Osteocyte (in vitro differentiated cells): ENCODE results near the gene PIGO. TPM values are rescaled to one million over a fixed set of nuclear protein-coding genes. Genes with fewer than 3 reads are reported as not detected.

Source experiments
- DNase-seq: peaks from one replicate; pipeline ENCODE4 v3.0.0; 2021; ENCODE audit warnings: mixed read lengths; ENCODE audit not compliant: unreplicated experiment; ENCODE audit errors: extremely low spot score
- H3K27ac Mint-ChIP-seq: one replicate; pipeline ENCODE4 v1.8.0; 2021; ENCODE audit warnings: mild to moderate bottlenecking, mixed read lengths; ENCODE audit not compliant: unreplicated experiment
- H3K27me3 Mint-ChIP-seq: one replicate; pipeline ENCODE4 v1.8.0; 2021; ENCODE audit warnings: mixed read lengths; ENCODE audit not compliant: unreplicated experiment
- H3K36me3 Mint-ChIP-seq: one replicate; pipeline ENCODE4 v1.8.0; 2021; ENCODE audit warnings: mixed read lengths; ENCODE audit not compliant: unreplicated experiment
- H3K4me1 Mint-ChIP-seq: one replicate; pipeline ENCODE4 v1.8.0; 2021; ENCODE audit warnings: mixed read lengths; ENCODE audit not compliant: unreplicated experiment
- H3K4me3 Mint-ChIP-seq: one replicate; pipeline ENCODE4 v1.8.0; 2021; ENCODE audit warnings: mild to moderate bottlenecking, moderate library complexity, mixed read lengths; ENCODE audit not compliant: unreplicated experiment
- H3K9me3 Mint-ChIP-seq: one replicate; pipeline ENCODE4 v1.8.0; 2021; ENCODE audit warnings: mixed read lengths; ENCODE audit not compliant: unreplicated experiment
- total RNA-seq: library from RNA; stranded (reverse); gene quantifications from 2 replicates; pipeline ENCODE4 v1.2.1, GENCODE V29; 2021
- TF ChIP-seq, protein P1 (sequence below): fragments of 200-600 bp; sonication (generic); IDR thresholded peaks from 2 replicates; pipeline ENCODE4 v1.5.0; 2021; ENCODE audit warnings: antibody characterized with exemption, mild to moderate bottlenecking, moderate library complexity

PIGO gene
- total RNA-seq, 1 donor from 2014 or later = 33.9 TPM

DNA sequence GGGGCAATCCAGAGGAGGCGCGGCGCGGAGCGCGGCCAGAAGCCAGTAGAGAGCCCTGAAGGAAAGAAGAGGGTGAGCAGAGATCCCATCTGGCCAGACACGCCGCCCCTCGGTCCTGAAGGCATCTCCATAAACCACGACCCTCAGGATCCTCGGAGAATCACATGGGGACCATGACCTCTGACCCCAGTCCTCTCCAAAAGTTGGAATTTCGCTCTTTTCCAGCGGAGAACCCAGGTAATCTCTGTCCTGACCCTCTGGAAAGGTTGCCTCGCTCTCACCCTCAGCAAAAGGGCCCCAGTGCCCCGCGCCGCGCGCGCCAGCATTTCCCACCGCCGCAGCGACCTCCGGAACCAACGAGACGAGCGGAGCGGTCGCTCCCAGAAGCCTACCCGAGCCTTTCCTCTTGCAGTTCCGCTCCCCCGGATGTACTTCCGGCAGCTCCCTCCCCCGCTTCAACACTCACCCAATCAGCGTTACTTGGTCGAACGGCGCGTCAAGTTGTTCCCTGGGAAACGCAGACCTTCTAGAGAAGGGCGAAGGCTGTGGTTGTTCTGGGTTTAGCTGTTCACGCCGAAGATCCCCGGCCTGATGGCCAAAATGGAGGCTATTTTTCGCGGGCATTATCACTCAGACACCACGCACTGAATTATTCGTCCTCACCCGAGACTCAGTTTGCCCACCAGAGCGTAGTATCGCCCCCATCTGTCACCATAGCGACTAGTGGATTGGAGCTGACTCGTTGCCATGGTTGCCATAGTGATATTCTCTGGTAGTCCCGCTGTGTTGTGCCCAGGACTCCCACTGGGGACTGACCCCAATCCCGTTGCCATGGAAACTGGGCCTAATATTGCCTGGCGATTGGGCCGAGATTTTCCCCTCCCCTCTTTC lies 6.6 kb upstream of the PIGO start, which contains the start of gene STOML2:
Gene STOML2, minus strand, starts transcription at position 363 of the 891 bp plus-strand sequence. Its CDS starts 37 bp downstream, at position 326.
- H3K27ac Mint-ChIP-seq = peak within 1 kb of the TSS; percentile 99
- H3K36me3 Mint-ChIP-seq = peaks cover 40% of the 10 kb centered on the region
- TF ChIP-seq, protein P1, sequence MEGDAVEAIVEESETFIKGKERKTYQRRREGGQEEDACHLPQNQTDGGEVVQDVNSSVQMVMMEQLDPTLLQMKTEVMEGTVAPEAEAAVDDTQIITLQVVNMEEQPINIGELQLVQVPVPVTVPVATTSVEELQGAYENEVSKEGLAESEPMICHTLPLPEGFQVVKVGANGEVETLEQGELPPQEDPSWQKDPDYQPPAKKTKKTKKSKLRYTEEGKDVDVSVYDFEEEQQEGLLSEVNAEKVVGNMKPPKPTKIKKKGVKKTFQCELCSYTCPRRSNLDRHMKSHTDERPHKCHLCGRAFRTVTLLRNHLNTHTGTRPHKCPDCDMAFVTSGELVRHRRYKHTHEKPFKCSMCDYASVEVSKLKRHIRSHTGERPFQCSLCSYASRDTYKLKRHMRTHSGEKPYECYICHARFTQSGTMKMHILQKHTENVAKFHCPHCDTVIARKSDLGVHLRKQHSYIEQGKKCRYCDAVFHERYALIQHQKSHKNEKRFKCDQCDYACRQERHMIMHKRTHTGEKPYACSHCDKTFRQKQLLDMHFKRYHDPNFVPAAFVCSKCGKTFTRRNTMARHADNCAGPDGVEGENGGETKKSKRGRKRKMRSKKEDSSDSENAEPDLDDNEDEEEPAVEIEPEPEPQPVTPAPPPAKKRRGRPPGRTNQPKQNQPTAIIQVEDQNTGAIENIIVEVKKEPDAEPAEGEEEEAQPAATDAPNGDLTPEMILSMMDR = no peak
- H3K9me3 Mint-ChIP-seq = no peaks in the 10 kb centered on the region
- DNase-seq = peak; percentile 97
- peak within 1 kb of the TSS; percentile 96 for H3K4me3 Mint-ChIP-seq
- H3K4me1 Mint-ChIP-seq = peaks cover 23% of the 10 kb centered on the region
- no peaks in the 10 kb centered on the region for H3K27me3 Mint-ChIP-seq

- H3K9me3 Mint-ChIP-seq = no peaks in the 10 kb centered on the region
- TF ChIP-seq, protein P1 = no peak
- peaks cover 40% of the 10 kb centered on the region for H3K36me3 Mint-ChIP-seq
- peak overlapping the region; percentile 99 for H3K27ac Mint-ChIP-seq
- peak overlapping the region; percentile 96 for H3K4me3 Mint-ChIP-seq
- peaks cover 23% of the 10 kb centered on the region for H3K4me1 Mint-ChIP-seq
- DNase-seq = no peak
- H3K27me3 Mint-ChIP-seq = no peaks in the 10 kb centered on the region
These were observed 6.0 kb upstream of the PIGO start for GRCh38 chr9:35102465-35102768.

- Mint-ChIP-seq H3K27me3 (no peaks in the 10 kb centered on the region), H3K9me3 (no peaks in the 10 kb centered on the region), H3K27ac (no peak overlapping the region), H3K4me1 (peaks cover 19% of the 10 kb centered on the region), H3K36me3 (peaks cover 19% of the 10 kb centered on the region), H3K4me3 (no peak overlapping the region)
- DNase-seq = no peak
- TF ChIP-seq, protein P1 = no peak
These were observed 1.2 kb upstream of the PIGO start for GRCh38 chr9:35097573-35097972.

GRCh38 chr9:35091536-35091935 lies 4.9 kb downstream of the PIGO start:
- H3K27me3 Mint-ChIP-seq = no peaks in the 10 kb centered on the region
- H3K36me3 Mint-ChIP-seq = peaks cover 17% of the 10 kb centered on the region
- peaks cover 10% of the 10 kb centered on the region for H3K4me1 Mint-ChIP-seq
- no peak for DNase-seq
- no peak overlapping the region for H3K4me3 Mint-ChIP-seq
- no peak overlapping the region for H3K27ac Mint-ChIP-seq
- no peaks in the 10 kb centered on the region for H3K9me3 Mint-ChIP-seq
- TF ChIP-seq, protein P1 = no peak

GRCh38 chr9:35089434-35089833 lies 7.0 kb downstream of the PIGO start:
- no peak for DNase-seq
- no peak overlapping the region for H3K27ac Mint-ChIP-seq
- H3K4me1 Mint-ChIP-seq = no peaks in the 10 kb centered on the region
- H3K27me3 Mint-ChIP-seq = no peaks in the 10 kb centered on the region
- peaks cover 19% of the 10 kb centered on the region for H3K36me3 Mint-ChIP-seq
- H3K9me3 Mint-ChIP-seq = no peaks in the 10 kb centered on the region
- TF ChIP-seq, protein P1 = no peak
- H3K4me3 Mint-ChIP-seq = no peak overlapping the region
